Thymus (tissue), 11 donors: ENCODE results near the gene RCSD1. TPM values are rescaled to one million over a fixed set of nuclear protein-coding genes. Genes with fewer than 3 reads are reported as not detected.
"Not testable (repeated sequence)": the region's sequence is repeated elsewhere in the genome, so short reads cannot be mapped to it uniquely, and the experiment has no call there.

Experiments
- DNase-seq, 9 donors: peaks; one replicate each; pipeline ENCODE4 v3.0.0-alpha.2; 2013; ENCODE audit warnings: low spot score in 9 of 9, low read depth in 6 of 9, missing footprints in 1 of 9
- H3K27ac ChIP-seq, 2 donors: one replicate each; pipeline ENCODE4 v1.5.1; 2013; ENCODE audit warnings: control low read depth in 1 of 2, low read depth in 1 of 2, low read length in 1 of 2, mild to moderate bottlenecking in 1 of 2, moderate library complexity in 1 of 2
- H3K27me3 ChIP-seq, 2 donors: one replicate each; pipeline ENCODE4 v1.5.1; 2013; ENCODE audit warnings: low read length in 1 of 2; ENCODE audit not compliant: control insufficient read depth in 2 of 2, insufficient read depth in 1 of 2
- H3K36me3 ChIP-seq, 2 donors: one replicate each; pipeline ENCODE4 v1.5.1; 2013; ENCODE audit warnings: low read length in 1 of 2, mild to moderate bottlenecking in 1 of 2, moderate library complexity in 1 of 2; ENCODE audit not compliant: control insufficient read depth in 2 of 2, insufficient read depth in 2 of 2
- H3K4me1 ChIP-seq, 2 donors: one replicate each; pipeline ENCODE4 v1.5.1; 2013; ENCODE audit warnings: low read length in 2 of 2; ENCODE audit not compliant: control insufficient read depth in 2 of 2, insufficient read depth in 2 of 2
- H3K4me3 ChIP-seq, 2 donors: one replicate each; pipeline ENCODE4 v1.5.1; 2013; ENCODE audit warnings: low read length in 2 of 2, control low read depth in 1 of 2, mild to moderate bottlenecking in 1 of 2
- H3K9me3 ChIP-seq, 2 donors: one replicate each; pipeline ENCODE4 v1.5.1; 2013; ENCODE audit warnings: low read length in 1 of 2, mild to moderate bottlenecking in 1 of 2; ENCODE audit not compliant: control insufficient read depth in 2 of 2, insufficient read depth in 1 of 2
- WGBS: extraction: QIAGEN DNeasy Blood & Tissue Kit; methylation state at CpG from one replicate; pipeline ENCODE4 v1.1.7; 2013; 5-methylcytosine and 5-hydroxymethylcytosine counted together
- polyA plus RNA-seq: library from polyadenylated mRNA; stranded (reverse); fragments of 200-250 nt; gene quantifications from one replicate; pipeline ENCODE4 v1.2.3, GENCODE V29; 2013
- total RNA-seq: library from RNA; stranded (reverse); fragments of 120-200 nt; gene quantifications from one replicate; pipeline ENCODE4 v1.2.4, GENCODE V29; 2013
- donor health status: healthy.

RCSD1 gene
- total and polyA plus RNA-seq, 2 donors, result 69.4 to 95.8 TPM

DNA sequence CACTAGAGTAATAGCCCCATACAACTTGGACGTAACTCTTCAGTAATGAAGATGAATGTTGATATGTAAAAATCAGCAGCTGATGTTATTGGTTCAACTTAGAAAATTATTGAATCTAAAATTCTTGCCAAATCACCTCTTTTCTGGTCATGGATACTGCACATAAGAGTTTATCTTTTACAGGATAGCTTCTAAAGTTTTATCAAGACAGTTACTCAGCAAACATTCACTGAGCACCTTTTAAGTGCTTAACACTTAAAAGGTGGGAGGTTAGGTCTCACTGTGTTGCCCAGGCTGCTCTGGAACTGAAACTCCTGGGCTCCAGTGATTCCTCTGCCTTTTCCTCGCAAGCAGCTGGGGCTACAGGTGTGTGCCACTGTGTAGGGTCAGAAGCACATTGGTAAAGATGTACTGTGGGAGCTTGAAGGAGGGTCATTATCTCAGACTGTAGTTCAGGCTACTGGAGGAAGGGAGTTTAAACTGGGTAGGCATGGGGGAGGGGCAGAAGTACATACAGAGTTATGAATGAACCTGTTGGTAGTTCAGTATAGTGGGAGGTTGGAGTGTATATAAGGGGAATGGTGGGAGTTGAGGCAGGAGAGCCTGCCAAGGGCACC, 93.8 kb downstream of the RCSD1 start:
- H3K27me3 ChIP-seq, result no peaks in the 10 kb centered on the region
- WGBS, result 94% methylated on average over 2 of the region's 2 CpGs
- H3K27ac ChIP-seq, result no peak overlapping the region
- no peak overlapping the region for H3K4me3 ChIP-seq
- H3K4me1 ChIP-seq, result peaks cover 5 to 28% of the 10 kb centered on the region in 2 donors
- H3K9me3 ChIP-seq, result no peaks in the 10 kb centered on the region
- peak in 1 of 9 donors; percentile 33 for DNase-seq
- H3K36me3 ChIP-seq, result no peaks in the 10 kb centered on the region

DNA sequence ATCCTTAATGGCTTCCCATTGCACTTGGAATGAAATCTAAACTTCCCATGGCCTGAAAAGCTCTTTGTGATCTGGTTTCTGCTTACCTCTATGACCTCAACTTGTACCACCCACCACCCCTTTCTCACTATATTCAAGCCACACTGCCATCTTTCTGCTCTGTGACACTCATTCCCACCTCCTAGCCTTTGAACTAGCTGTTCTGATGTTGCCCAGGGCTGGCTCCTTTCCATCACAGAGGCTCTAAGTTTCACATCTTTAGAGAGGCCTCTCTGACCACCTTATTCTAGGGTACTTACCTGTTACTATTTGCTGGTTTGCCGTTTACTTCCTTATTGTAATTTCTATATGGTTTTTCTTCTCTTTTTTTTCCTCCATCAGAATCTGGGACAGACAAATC, 96.0 kb downstream of the RCSD1 start:
- H3K9me3 ChIP-seq, result no peaks in the 10 kb centered on the region
- no peak for DNase-seq
- H3K4me1 ChIP-seq, result peaks cover 5 to 16% of the 10 kb centered on the region in 2 donors
- H3K27me3 ChIP-seq, result no peaks in the 10 kb centered on the region
- WGBS, result 94% methylated on average over 1 of the region's 1 CpG
- H3K27ac ChIP-seq, result no peak overlapping the region
- no peaks in the 10 kb centered on the region for H3K36me3 ChIP-seq
- no peak overlapping the region for H3K4me3 ChIP-seq

- WGBS, result 99% methylated on average over 8 of the region's 8 CpGs
- no peak for DNase-seq
- no peak overlapping the region for H3K4me3 ChIP-seq
- H3K36me3 ChIP-seq, result no peaks in the 10 kb centered on the region
- H3K27me3 ChIP-seq, result no peaks in the 10 kb centered on the region
- H3K4me1 ChIP-seq, result peaks cover 3% of the 10 kb centered on the region in 2 donors
- no peak overlapping the region for H3K27ac ChIP-seq
- H3K9me3 ChIP-seq, result no peaks in the 10 kb centered on the region
Measured at GRCh38 chr1:167728818-167729410, 98.9 kb downstream of the RCSD1 start.

DNA sequence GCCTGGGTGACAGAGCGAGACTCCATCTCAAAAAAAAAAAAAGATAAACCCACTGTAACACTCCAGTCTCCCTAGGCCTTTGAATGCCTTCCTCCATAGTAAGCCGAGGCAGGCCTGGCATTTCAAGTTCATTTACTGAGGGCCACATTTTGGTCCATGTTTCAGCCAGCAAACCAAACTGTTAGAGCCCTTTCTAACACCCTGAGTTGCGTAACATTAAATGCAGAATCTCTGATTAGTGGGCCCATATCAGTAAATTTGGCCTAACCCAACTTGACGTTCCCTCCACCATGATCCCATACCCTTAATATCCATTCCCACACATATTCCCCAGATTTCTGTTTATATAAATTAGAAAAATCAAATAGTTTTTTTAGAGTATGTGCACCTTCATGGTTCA, 104.2 kb downstream of the RCSD1 start:
- H3K9me3 ChIP-seq, result no peaks in the 10 kb centered on the region
- no peak overlapping the region for H3K4me3 ChIP-seq
- no peaks in the 10 kb centered on the region for H3K27me3 ChIP-seq
- no peak overlapping the region for H3K27ac ChIP-seq
- DNase-seq, result no peak
- WGBS, result 98% methylated on average over 4 of the region's 4 CpGs
- H3K4me1 ChIP-seq, result no peaks in the 10 kb centered on the region
- H3K36me3 ChIP-seq, result no peaks in the 10 kb centered on the region

GRCh38 chr1:167734841-167735240, 104.8 kb downstream of the RCSD1 start:
- no peaks in the 10 kb centered on the region for H3K27me3 ChIP-seq
- no peak for DNase-seq
- no peak overlapping the region for H3K27ac ChIP-seq
- no peaks in the 10 kb centered on the region for H3K4me1 ChIP-seq
- no peaks in the 10 kb centered on the region for H3K36me3 ChIP-seq
- WGBS, result 96% methylated on average over 1 of the region's 1 CpG
- H3K4me3 ChIP-seq, result no peak overlapping the region
- no peaks in the 10 kb centered on the region for H3K9me3 ChIP-seq

DNA sequence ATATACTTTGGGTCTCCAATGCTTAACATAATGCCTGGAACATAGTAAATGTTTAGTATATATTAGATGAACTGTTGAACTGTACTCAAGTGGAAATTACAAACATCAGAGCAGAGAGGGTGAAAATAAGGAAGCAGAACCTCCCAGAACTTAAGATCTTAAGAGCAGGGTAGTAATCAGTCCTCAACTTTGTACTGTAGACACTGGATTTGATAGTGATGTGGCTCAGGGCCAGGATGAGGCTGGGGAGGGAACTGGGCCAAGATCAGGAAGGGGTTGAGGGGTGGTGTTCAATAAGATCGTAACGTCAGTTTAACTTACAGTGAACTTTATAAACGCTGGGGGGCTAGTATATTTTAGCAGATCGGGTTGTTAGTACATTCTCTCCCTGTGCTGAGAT, 107.1 kb downstream of the RCSD1 start:
- no peak overlapping the region for H3K27ac ChIP-seq
- no peaks in the 10 kb centered on the region for H3K9me3 ChIP-seq
- H3K36me3 ChIP-seq, result no peaks in the 10 kb centered on the region
- 97% methylated on average over 4 of the region's 4 CpGs for WGBS
- DNase-seq, result no peak
- H3K27me3 ChIP-seq, result no peaks in the 10 kb centered on the region
- no peaks in the 10 kb centered on the region for H3K4me1 ChIP-seq
- no peak overlapping the region for H3K4me3 ChIP-seq

DNA sequence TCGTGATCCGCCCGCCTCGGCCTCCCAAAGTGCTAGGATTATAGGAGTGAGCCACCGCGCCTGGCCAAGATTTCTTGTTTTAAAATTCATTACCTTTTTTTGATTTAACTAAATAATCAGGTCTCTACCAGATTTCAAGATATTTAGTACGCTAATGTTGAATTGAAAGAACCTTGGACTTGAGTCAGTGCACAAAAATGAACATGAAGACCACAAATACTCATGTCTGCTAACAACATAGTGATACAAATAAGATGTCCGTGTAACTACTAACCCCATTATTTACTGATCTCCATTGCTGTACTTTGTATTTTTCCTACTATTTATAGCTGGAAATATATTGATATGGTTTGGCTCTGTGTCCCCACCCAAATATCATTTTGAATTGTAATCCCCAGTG, 108.1 kb downstream of the RCSD1 start:
- 86% methylated on average over 8 of the region's 8 CpGs for WGBS
- no peak overlapping the region for H3K4me3 ChIP-seq
- H3K36me3 ChIP-seq, result no peaks in the 10 kb centered on the region
- no peaks in the 10 kb centered on the region for H3K4me1 ChIP-seq
- no peaks in the 10 kb centered on the region for H3K9me3 ChIP-seq
- no peak for DNase-seq
- H3K27ac ChIP-seq, result no peak overlapping the region
- H3K27me3 ChIP-seq, result no peaks in the 10 kb centered on the region

- Histone ChIP-seq H3K27me3 (no peaks in the 10 kb centered on the region), H3K4me3 (no peak overlapping the region), H3K4me1 (no peaks in the 10 kb centered on the region), H3K27ac (no peak overlapping the region), H3K36me3 (no peaks in the 10 kb centered on the region), H3K9me3 (no peaks in the 10 kb centered on the region)
- DNase-seq, result no peak
- 97% methylated on average over 3 of the region's 3 CpGs for WGBS
Measured at GRCh38 chr1:167739752-167740151, 109.7 kb downstream of the RCSD1 start.

DNA sequence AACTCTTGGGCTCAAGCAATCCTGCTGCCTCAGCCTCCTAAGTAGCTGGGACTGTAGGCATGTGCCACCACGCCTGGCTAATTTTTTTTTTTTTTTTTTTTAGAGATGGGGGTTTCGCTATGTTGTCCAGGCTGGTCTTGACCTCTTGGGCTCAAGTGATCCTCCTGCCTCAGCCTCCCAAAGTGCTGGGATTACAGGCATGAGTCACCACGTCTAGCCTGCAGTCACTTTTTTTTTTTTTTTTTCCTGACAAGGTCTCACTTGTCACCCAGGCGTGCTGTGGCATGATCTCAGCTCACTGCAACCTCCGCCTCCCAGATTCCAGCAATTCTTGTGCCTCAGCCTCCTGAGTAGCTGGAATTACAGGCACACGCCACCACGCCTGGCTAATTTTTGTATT, 111.1 kb downstream of the RCSD1 start:
- 97% methylated on average over 7 of the region's 7 CpGs for WGBS
- not testable (repeated sequence) for H3K27me3 ChIP-seq, H3K36me3 ChIP-seq, DNase-seq, H3K27ac ChIP-seq, H3K9me3 ChIP-seq, H3K4me1 ChIP-seq, H3K4me3 ChIP-seq
